ENCODE results near the gene TAS2R38.
"Not testable (repeated sequence)": the region's sequence is repeated elsewhere in the genome, so short reads cannot be mapped to it uniquely, and the experiment has no call there.

The TAS2R38 gene

DNA sequence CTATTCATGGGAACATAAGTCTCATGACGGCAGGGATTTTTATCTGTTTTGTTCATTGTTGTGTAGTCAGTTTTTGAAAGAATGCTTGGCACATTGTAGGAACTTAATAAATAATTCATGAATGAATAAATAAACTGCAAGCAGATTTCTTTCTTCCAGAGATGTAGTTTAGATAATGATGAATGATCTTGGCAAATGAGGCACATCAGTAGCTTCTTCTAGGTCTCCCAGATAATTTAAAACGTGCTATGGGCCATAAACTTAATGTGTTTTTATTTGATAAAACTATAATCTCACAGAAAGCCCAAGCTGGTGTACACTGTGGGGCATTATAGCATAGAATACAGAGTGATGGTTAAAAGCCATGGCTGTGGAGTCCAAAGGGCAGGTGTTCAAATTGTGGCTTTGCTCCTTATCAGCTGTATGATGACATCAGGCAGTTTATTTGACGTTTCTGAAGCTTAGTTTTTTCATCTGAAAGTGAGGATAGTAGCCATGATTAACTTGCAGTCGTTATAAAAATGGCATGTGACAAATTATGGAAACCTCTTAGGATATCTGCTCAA is 25.6 kb upstream of the TAS2R38 start:
- no peak overlapping the region for H3K9ac ChIP-seq (ENCODE audit: low read depth in 1 of 2, low read length in 2 of 2)
- H3K4me1 ChIP-seq (ENCODE audit: control insufficient read depth in 2 of 2, insufficient read depth in 2 of 2, low read length in 2 of 2): peaks cover 0 to 2% of the 10 kb centered on the region in 2 donors
- no peak overlapping the region for H3K4me3 ChIP-seq (ENCODE audit: low read length in 2 of 2)
- H3K9me3 ChIP-seq (ENCODE audit: control insufficient read depth in 2 of 2, low read length in 2 of 2): no peaks in the 10 kb centered on the region
- H3K27ac ChIP-seq (ENCODE audit: low read depth in 2 of 2, low read length in 2 of 2): no peak overlapping the region
- no peaks in the 10 kb centered on the region for H3K27me3 ChIP-seq (ENCODE audit: control insufficient read depth in 2 of 2, insufficient read depth in 2 of 2, low read length in 2 of 2)
- H3K36me3 ChIP-seq (ENCODE audit: control insufficient read depth in 2 of 2, insufficient read depth in 2 of 2, low read length in 2 of 2): no peaks in the 10 kb centered on the region

DNA sequence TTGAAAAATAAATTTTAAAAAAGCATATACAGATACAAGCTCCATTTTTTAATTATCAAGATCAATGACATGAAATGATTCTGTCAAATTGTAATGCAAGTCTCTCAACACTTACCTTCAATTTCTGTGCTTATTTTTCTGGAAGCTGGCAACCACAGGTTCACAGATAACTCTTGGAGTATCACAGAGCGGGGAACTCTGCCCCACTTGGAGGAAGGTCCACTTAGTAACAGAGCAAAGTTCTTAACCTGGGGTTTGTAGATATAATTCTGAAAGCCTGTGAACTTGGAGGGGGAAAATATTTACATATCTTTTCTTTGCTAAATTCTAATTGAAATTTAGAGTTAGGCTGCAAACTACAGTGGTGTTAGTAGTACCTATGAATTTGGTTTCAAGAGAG is 19.8 kb upstream of the TAS2R38 start:
- no peaks in the 10 kb centered on the region for H3K27me3 ChIP-seq (ENCODE audit: control insufficient read depth in 2 of 2, insufficient read depth in 2 of 2, low read length in 2 of 2)
- no peaks in the 10 kb centered on the region for H3K9me3 ChIP-seq (ENCODE audit: control insufficient read depth in 2 of 2, low read length in 2 of 2)
- H3K4me1 ChIP-seq (ENCODE audit: control insufficient read depth in 2 of 2, insufficient read depth in 2 of 2, low read length in 2 of 2): peaks cover 0 to 2% of the 10 kb centered on the region in 2 donors
- no peak overlapping the region for H3K27ac ChIP-seq (ENCODE audit: low read depth in 2 of 2, low read length in 2 of 2)
- no peak overlapping the region for H3K4me3 ChIP-seq (ENCODE audit: low read length in 2 of 2)
- H3K9ac ChIP-seq (ENCODE audit: low read depth in 1 of 2, low read length in 2 of 2): no peak overlapping the region
- no peaks in the 10 kb centered on the region for H3K36me3 ChIP-seq (ENCODE audit: control insufficient read depth in 2 of 2, insufficient read depth in 2 of 2, low read length in 2 of 2)

- Histone ChIP-seq H3K9ac (ENCODE audit: low read depth in 1 of 2, low read length in 2 of 2) (no peak overlapping the region), H3K36me3 (ENCODE audit: control insufficient read depth in 2 of 2, insufficient read depth in 2 of 2, low read length in 2 of 2) (no peaks in the 10 kb centered on the region), H3K4me3 (ENCODE audit: low read length in 2 of 2) (no peak overlapping the region), H3K9me3 (ENCODE audit: control insufficient read depth in 2 of 2, low read length in 2 of 2) (no peaks in the 10 kb centered on the region), H3K4me1 (ENCODE audit: control insufficient read depth in 2 of 2, insufficient read depth in 2 of 2, low read length in 2 of 2) (peaks cover 0 to 2% of the 10 kb centered on the region in 2 donors), H3K27ac (ENCODE audit: low read depth in 2 of 2, low read length in 2 of 2) (no peak overlapping the region), H3K27me3 (ENCODE audit: control insufficient read depth in 2 of 2, insufficient read depth in 2 of 2, low read length in 2 of 2) (no peaks in the 10 kb centered on the region)
Measured at GRCh38 chr7:141992688-141993087, 19.1 kb upstream of the TAS2R38 start.

DNA sequence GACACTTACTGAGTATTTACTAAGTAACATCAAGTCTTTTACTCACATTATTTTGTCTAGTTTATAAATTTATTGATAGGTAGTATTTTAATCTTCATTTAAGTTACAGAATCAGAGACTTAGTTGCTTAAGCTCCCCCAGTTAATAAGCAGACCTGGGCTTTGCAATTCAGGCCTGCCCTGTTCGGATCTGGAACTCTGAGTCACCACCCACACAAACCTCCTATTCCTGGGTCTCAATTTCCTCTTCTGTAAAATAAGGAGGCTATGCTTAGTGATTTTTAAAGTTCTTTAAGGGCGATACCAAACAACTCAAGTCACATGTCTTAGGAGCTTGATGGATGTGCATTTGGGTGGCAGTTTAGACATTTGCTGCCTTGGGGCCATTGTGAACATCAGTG is 18.6 kb upstream of the TAS2R38 start:
- Histone ChIP-seq H3K9ac (ENCODE audit: low read depth in 1 of 2, low read length in 2 of 2) (no peak overlapping the region), H3K9me3 (ENCODE audit: control insufficient read depth in 2 of 2, low read length in 2 of 2) (no peaks in the 10 kb centered on the region), H3K36me3 (ENCODE audit: control insufficient read depth in 2 of 2, insufficient read depth in 2 of 2, low read length in 2 of 2) (no peaks in the 10 kb centered on the region), H3K27ac (ENCODE audit: low read depth in 2 of 2, low read length in 2 of 2) (no peak overlapping the region), H3K4me1 (ENCODE audit: control insufficient read depth in 2 of 2, insufficient read depth in 2 of 2, low read length in 2 of 2) (peaks cover 0 to 2% of the 10 kb centered on the region in 2 donors), H3K4me3 (ENCODE audit: low read length in 2 of 2) (no peak overlapping the region), H3K27me3 (ENCODE audit: control insufficient read depth in 2 of 2, insufficient read depth in 2 of 2, low read length in 2 of 2) (no peaks in the 10 kb centered on the region)

- no peaks in the 10 kb centered on the region for H3K36me3 ChIP-seq (ENCODE audit: control insufficient read depth in 2 of 2, insufficient read depth in 2 of 2, low read length in 2 of 2)
- H3K4me3 ChIP-seq (ENCODE audit: low read length in 2 of 2): no peak overlapping the region
Measured at GRCh38 chr7:141991140-141991539, 17.6 kb upstream of the TAS2R38 start.

DNA sequence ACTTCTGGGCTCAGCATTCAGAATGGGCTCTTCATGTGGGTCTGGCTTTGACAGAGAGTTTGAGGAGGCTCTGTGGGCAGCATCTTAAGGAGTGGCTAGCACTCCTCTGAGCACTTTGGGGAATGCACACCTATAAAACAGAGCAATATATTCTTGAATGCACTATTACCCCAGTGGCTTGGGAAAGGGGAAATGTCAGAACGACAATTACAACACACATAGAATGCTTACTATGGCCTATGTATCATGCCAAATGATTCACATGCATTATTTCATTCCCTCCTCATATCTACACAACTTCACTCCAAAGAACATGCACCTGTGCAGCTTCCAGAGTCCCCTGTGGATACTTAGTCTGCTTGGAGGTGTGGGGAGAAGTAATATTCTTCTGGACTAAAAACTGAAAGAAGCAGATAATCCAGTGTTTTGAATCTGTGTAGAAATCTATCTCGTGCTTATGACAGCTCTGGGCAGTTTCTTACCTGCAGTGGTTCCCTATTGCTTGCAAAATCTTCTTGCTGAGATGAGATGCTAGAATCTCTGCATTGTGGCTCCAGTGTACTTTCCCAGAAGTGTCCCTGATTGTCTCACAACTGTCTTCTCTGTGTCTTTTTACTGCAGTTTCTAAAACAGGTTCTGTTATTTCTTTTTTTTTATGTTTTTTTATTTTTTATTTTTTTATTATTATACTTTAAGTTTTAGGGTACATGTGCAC is 16.6 kb upstream of the TAS2R38 start:
- H3K4me3 ChIP-seq (ENCODE audit: low read length in 2 of 2): no peak overlapping the region
- no peaks in the 10 kb centered on the region for H3K36me3 ChIP-seq (ENCODE audit: control insufficient read depth in 2 of 2, insufficient read depth in 2 of 2, low read length in 2 of 2)
- no peaks in the 10 kb centered on the region for H3K9me3 ChIP-seq (ENCODE audit: control insufficient read depth in 2 of 2, low read length in 2 of 2)
- H3K9ac ChIP-seq (ENCODE audit: low read depth in 1 of 2, low read length in 2 of 2): no peak overlapping the region
- no peaks in the 10 kb centered on the region for H3K4me1 ChIP-seq (ENCODE audit: control insufficient read depth in 2 of 2, insufficient read depth in 2 of 2, low read length in 2 of 2)
- H3K27ac ChIP-seq (ENCODE audit: low read depth in 2 of 2, low read length in 2 of 2): no peak overlapping the region
- H3K27me3 ChIP-seq (ENCODE audit: control insufficient read depth in 2 of 2, insufficient read depth in 2 of 2, low read length in 2 of 2): no peaks in the 10 kb centered on the region

More at GRCh38 chr7:141991140-141991539, 17.6 kb upstream of the TAS2R38 start:
- no peaks in the 10 kb centered on the region for H3K4me1 ChIP-seq (ENCODE audit: control insufficient read depth in 2 of 2, insufficient read depth in 2 of 2, low read length in 2 of 2)
- no peak overlapping the region for H3K9ac ChIP-seq (ENCODE audit: low read depth in 1 of 2, low read length in 2 of 2)
- H3K27me3 ChIP-seq (ENCODE audit: control insufficient read depth in 2 of 2, insufficient read depth in 2 of 2, low read length in 2 of 2): no peaks in the 10 kb centered on the region
- H3K27ac ChIP-seq (ENCODE audit: low read depth in 2 of 2, low read length in 2 of 2): no peak overlapping the region
- H3K9me3 ChIP-seq (ENCODE audit: control insufficient read depth in 2 of 2, low read length in 2 of 2): no peaks in the 10 kb centered on the region

DNA sequence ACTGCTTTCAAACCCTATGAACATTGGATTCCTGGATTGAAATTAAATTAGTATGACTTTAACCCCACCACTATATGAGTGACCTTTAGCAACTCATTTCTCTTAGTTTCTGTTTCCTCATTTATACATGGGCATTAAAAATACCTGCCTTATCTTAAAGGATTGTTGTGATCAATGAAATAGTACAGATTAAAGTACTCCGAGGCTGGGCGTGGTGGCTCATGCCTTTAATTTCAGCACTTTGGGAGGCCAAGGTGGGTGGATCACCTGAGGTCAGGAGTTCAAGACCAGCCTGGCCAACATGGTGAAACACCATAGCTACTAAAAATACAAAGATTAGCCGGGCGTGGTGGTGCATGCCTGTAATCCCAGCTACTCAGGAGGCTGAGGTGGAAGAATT is 14.2 kb upstream of the TAS2R38 start:
- not testable (repeated sequence) for H3K27ac ChIP-seq (ENCODE audit: low read depth in 2 of 2, low read length in 2 of 2); H3K4me3 ChIP-seq (ENCODE audit: low read length in 2 of 2); H3K4me1 ChIP-seq (ENCODE audit: control insufficient read depth in 2 of 2, insufficient read depth in 2 of 2, low read length in 2 of 2); H3K27me3 ChIP-seq (ENCODE audit: control insufficient read depth in 2 of 2, insufficient read depth in 2 of 2, low read length in 2 of 2); H3K9ac ChIP-seq (ENCODE audit: low read depth in 1 of 2, low read length in 2 of 2); H3K9me3 ChIP-seq (ENCODE audit: control insufficient read depth in 2 of 2, low read length in 2 of 2); H3K36me3 ChIP-seq (ENCODE audit: control insufficient read depth in 2 of 2, insufficient read depth in 2 of 2, low read length in 2 of 2)

DNA sequence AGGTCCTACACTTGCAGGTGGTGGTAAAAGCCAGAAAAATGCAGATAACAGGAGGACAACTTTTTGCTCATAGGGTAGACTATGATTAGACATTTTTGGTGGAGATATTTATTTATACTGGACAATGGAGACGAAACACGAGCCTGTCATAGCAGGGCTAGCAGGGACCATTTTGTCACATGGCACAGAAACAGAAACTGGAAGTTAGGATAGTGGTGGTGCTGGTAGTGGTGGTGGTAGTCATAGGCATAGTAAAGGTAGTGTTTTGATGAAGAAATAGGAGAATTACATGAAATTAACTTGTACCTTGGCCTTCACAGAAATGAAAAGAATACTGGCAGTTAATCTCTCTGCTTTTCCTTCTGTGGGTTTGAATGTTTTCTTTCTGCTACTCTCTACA is 13.3 kb upstream of the TAS2R38 start:
- no peaks in the 10 kb centered on the region for H3K36me3 ChIP-seq (ENCODE audit: control insufficient read depth in 2 of 2, insufficient read depth in 2 of 2, low read length in 2 of 2)
- no peaks in the 10 kb centered on the region for H3K9me3 ChIP-seq (ENCODE audit: control insufficient read depth in 2 of 2, low read length in 2 of 2)
- H3K9ac ChIP-seq (ENCODE audit: low read depth in 1 of 2, low read length in 2 of 2): no peak overlapping the region
- no peaks in the 10 kb centered on the region for H3K27me3 ChIP-seq (ENCODE audit: control insufficient read depth in 2 of 2, insufficient read depth in 2 of 2, low read length in 2 of 2)
- no peaks in the 10 kb centered on the region for H3K4me1 ChIP-seq (ENCODE audit: control insufficient read depth in 2 of 2, insufficient read depth in 2 of 2, low read length in 2 of 2)
- H3K27ac ChIP-seq (ENCODE audit: low read depth in 2 of 2, low read length in 2 of 2): no peak overlapping the region
- H3K4me3 ChIP-seq (ENCODE audit: low read length in 2 of 2): no peak overlapping the region

DNA sequence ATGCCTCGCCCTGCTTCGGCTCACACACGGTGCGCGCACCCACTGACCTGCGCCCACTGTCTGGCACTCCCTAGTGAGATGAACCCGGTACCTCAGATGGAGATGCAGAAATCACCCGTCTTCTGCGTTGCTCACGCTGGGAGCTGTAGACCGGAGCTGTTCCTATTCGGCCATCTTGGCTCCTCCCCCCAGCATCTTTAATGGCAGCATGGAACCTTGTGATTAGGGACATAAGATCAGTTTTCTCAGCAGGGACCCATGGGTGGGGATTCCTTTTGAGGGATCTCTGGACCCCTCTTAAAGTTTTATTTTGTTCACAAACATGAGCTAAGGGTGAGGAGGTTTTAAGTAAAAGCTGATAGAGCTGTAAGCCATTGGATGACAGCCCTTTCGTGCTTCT is 12.4 kb upstream of the TAS2R38 start:
- H3K27ac ChIP-seq (ENCODE audit: low read depth in 2 of 2, low read length in 2 of 2); H3K4me1 ChIP-seq (ENCODE audit: control insufficient read depth in 2 of 2, insufficient read depth in 2 of 2, low read length in 2 of 2); H3K9me3 ChIP-seq (ENCODE audit: control insufficient read depth in 2 of 2, low read length in 2 of 2); H3K9ac ChIP-seq (ENCODE audit: low read depth in 1 of 2, low read length in 2 of 2); H3K4me3 ChIP-seq (ENCODE audit: low read length in 2 of 2); H3K27me3 ChIP-seq (ENCODE audit: control insufficient read depth in 2 of 2, insufficient read depth in 2 of 2, low read length in 2 of 2); H3K36me3 ChIP-seq (ENCODE audit: control insufficient read depth in 2 of 2, insufficient read depth in 2 of 2, low read length in 2 of 2): not testable (repeated sequence)

GRCh38 chr7:141979568-141979967 is 6.0 kb upstream of the TAS2R38 start:
- Histone ChIP-seq H3K36me3 (ENCODE audit: control insufficient read depth in 2 of 2, insufficient read depth in 2 of 2, low read length in 2 of 2) (no peaks in the 10 kb centered on the region), H3K4me3 (ENCODE audit: low read length in 2 of 2) (no peak overlapping the region), H3K4me1 (ENCODE audit: control insufficient read depth in 2 of 2, insufficient read depth in 2 of 2, low read length in 2 of 2) (peaks cover 0 to 7% of the 10 kb centered on the region in 2 donors), H3K27me3 (ENCODE audit: control insufficient read depth in 2 of 2, insufficient read depth in 2 of 2, low read length in 2 of 2) (no peaks in the 10 kb centered on the region), H3K9me3 (ENCODE audit: control insufficient read depth in 2 of 2, low read length in 2 of 2) (no peaks in the 10 kb centered on the region), H3K9ac (ENCODE audit: low read depth in 1 of 2, low read length in 2 of 2) (no peak overlapping the region), H3K27ac (ENCODE audit: low read depth in 2 of 2, low read length in 2 of 2) (no peak overlapping the region)
